Lower leg skin (tissue), 4 donors: ENCODE measurements around the gene DENND1B. TPM values are rescaled to one million over a fixed set of nuclear protein-coding genes. Genes with fewer than 3 reads are reported as not detected.
"Not testable (repeated sequence)": the region's sequence is repeated elsewhere in the genome, so short reads cannot be mapped to it uniquely, and the experiment has no call there.

Source experiments
- DNase-seq, 2 donors: peaks; one replicate each; pipeline ENCODE4 v3.0.0-alpha.2; 2019; ENCODE audit warnings: low spot score in 2 of 2
- H3K4me3 ChIP-seq: fragments of 200-600 bp; sonication (generic); 2 replicates; pipeline ENCODE4 v1.5.1; 2017; ENCODE audit warnings: mild to moderate bottlenecking, low read depth; ENCODE audit not compliant: poor library complexity, severe bottlenecking
- POLR2A ChIP-seq, 2 donors: fragments of 450-650 bp; IDR thresholded peaks; one replicate each; pipeline ENCODE4 v1.6.1; 2016 to 2017; ENCODE audit warnings: antibody characterized with exemption in 2 of 2, mild to moderate bottlenecking in 1 of 2, moderate library complexity in 1 of 2
- whole genome bisulfite sequencing, 2 donors: methylation state at CpG; one replicate each; pipeline ENCODE4 v1.1.5; 2018; 5-methylcytosine and 5-hydroxymethylcytosine counted together
- intact Hi-C: fragments of 100-400 bp; cut with DNase I; formaldehyde crosslinking; loops from one replicate; pipeline ENCODE4 v1.15.0; 2023; ENCODE audit warnings: low total_unique reads
- total RNA-seq, 4 donors: library from RNA; depleted of rRNA; stranded (reverse); fragments of >200 nt; gene quantifications; one replicate each; pipeline ENCODE4 v1.1.0, GENCODE V29; 2016
- TF ChIP-seq, protein P1 (sequence below), 3 donors: fragments of 450-650 bp; IDR thresholded peaks; one replicate each; pipeline ENCODE4 v1.5.1; 2016; ENCODE audit warnings: antibody characterized with exemption in 3 of 3, mild to moderate bottlenecking in 3 of 3, moderate library complexity in 2 of 3

The DENND1B gene
- total RNA-seq, 4 donors from 2014 or later, result 5.5 to 12.4 (median 7.2) TPM

DNA sequence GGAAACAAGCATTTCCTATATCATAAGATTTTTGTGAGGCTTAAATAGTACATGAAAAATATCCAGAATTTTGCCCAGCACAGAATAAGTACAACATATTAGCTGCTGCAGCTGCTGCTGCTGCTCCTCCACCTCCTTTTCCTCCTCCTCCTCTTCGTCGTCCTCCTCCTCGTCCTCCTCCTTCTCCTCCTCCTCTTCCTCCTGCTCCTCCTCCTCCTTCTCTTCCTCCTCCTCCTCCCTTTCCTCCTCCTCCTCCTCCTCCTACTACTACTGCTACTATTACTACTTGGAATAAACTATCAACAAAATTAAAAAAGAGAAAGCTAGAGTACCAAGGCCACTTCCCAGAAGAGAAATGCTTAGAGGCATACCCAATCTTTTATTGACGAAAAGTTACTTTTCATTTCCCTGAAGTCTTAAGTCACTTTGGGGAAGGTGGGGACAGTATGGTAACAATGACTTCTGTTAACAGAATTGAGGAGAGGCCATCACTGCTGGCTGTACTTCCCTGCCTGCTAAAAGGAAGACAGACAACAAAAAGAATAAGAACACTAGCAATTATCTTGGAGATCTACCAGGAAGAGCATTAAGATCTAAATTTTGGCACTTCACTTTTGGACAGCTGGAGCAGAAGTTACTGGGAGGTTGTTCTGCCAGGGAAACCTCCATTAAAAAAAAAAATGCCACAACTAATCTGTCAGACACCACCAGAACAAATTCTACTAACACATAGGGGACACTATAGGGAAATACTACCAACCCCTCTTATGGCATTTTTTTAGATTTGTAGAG lies 7.1 kb downstream of the DENND1B start:
- TF ChIP-seq POLR2A (IDR thresholded peaks at IDR 0.05), result no peak
- TF ChIP-seq, protein P1, sequence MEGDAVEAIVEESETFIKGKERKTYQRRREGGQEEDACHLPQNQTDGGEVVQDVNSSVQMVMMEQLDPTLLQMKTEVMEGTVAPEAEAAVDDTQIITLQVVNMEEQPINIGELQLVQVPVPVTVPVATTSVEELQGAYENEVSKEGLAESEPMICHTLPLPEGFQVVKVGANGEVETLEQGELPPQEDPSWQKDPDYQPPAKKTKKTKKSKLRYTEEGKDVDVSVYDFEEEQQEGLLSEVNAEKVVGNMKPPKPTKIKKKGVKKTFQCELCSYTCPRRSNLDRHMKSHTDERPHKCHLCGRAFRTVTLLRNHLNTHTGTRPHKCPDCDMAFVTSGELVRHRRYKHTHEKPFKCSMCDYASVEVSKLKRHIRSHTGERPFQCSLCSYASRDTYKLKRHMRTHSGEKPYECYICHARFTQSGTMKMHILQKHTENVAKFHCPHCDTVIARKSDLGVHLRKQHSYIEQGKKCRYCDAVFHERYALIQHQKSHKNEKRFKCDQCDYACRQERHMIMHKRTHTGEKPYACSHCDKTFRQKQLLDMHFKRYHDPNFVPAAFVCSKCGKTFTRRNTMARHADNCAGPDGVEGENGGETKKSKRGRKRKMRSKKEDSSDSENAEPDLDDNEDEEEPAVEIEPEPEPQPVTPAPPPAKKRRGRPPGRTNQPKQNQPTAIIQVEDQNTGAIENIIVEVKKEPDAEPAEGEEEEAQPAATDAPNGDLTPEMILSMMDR (IDR thresholded peaks at IDR 0.05), result no peak
- H3K4me3 ChIP-seq, result no peak overlapping the region
- no peak for DNase-seq
- 48 to 58% methylated on average over 4 of the region's 4 CpGs for WGBS, 2 donors
- intact Hi-C loops, result no loop called here

GRCh38 chr1:197763769-197764168 lies 11.5 kb downstream of the DENND1B start:
- no peak for DNase-seq
- H3K4me3 ChIP-seq, result no peak overlapping the region
- TF ChIP-seq, protein P1 (IDR thresholded peaks at IDR 0.05), result no peak
- no peak for TF ChIP-seq POLR2A (IDR thresholded peaks at IDR 0.05)
- WGBS, 2 donors, result 64 to 74% methylated on average over 4 of the region's 4 CpGs
- intact Hi-C loops, result no loop called here

DNA sequence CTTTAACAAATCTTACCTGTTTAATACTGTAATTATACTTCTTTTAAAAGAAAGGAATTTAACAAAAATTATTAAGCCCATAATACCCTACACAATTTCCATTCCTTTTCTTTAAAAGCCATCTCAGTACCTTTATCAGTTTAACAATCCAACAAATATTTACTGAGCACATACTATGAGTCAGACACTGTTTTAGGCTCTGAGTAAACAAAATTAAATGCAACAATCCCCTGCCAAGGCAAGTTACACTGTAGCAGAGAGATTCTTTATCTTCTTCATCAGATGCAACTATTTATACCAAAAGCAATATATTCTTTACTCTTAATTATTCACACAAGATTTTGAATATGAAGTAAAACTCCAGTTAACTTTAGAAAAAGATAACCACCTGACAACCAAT lies 12.0 kb downstream of the DENND1B start:
- no peak for DNase-seq
- no peak overlapping the region for H3K4me3 ChIP-seq
- no peak for TF ChIP-seq POLR2A (IDR thresholded peaks at IDR 0.05)
- TF ChIP-seq, protein P1 (IDR thresholded peaks at IDR 0.05), result no peak
- intact Hi-C loops, result no loop called here

- no peak for DNase-seq
- TF ChIP-seq, protein P1 (IDR thresholded peaks at IDR 0.05), result no peak
- TF ChIP-seq POLR2A (IDR thresholded peaks at IDR 0.05), result no peak
- intact Hi-C loops, result no loop called here
- H3K4me3 ChIP-seq, result no peak overlapping the region
- WGBS, 2 donors, result 55 to 62% methylated on average over 2 of the region's 2 CpGs
Measured at GRCh38 chr1:197761654-197762053, 13.6 kb downstream of the DENND1B start.

- 72 to 80% methylated on average over 4 of the region's 4 CpGs for WGBS, 2 donors
- H3K4me3 ChIP-seq, intact Hi-C loops, DNase-seq: not testable (repeated sequence)
Measured at GRCh38 chr1:197755553-197755952, 19.7 kb downstream of the DENND1B start.

- intact Hi-C loops, DNase-seq, H3K4me3 ChIP-seq: not testable (repeated sequence)
- WGBS, 2 donors, result 95 to 98% methylated on average over 6 of the region's 6 CpGs
Measured at GRCh38 chr1:197752652-197753164, 22.6 kb downstream of the DENND1B start.

DNA sequence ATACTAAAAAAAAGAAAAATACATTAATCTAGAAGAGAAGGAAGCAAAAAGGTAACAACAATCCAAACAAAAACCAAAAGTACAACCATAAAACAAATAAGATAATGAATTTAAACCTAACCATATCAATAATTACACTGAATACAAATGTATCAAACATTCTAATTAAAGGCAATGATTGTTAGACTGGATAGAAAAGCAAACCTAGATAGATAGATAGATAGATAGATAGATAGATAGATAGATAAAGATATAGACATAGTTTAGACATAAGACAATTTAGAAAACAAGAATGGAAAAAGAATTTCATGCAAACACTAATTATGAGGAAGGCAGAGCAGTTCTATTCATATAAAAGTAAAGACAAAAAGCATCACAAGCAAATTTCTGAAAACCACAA lies 24.9 kb downstream of the DENND1B start:
- H3K4me3 ChIP-seq, result no peak overlapping the region
- no peak for DNase-seq
- TF ChIP-seq, protein P1 (IDR thresholded peaks at IDR 0.05), result no peak
- no peak for TF ChIP-seq POLR2A (IDR thresholded peaks at IDR 0.05)
- intact Hi-C loops, result no loop called here
